Stimulated activated CD4-positive, alpha-beta T cell treated with anti-CD3 and anti-CD28 coated beads, Interleukin-12 subunit alpha, Interleukin-12 subunit beta, amount 100 ng/mL, for 24 hours (primary cell): ENCODE results near the gene RFTN1.
"Not testable (repeated sequence)": the region's sequence is repeated elsewhere in the genome, so short reads cannot be mapped to it uniquely, and the experiment has no call there.

ENCODE experiments used
- DNase-seq, 2 experiments: peaks; one replicate each; pipeline ENCODE4 v3.0.0-alpha.2; 2020; ENCODE audit warnings: low read depth in 2 of 2

The RFTN1 gene

DNA sequence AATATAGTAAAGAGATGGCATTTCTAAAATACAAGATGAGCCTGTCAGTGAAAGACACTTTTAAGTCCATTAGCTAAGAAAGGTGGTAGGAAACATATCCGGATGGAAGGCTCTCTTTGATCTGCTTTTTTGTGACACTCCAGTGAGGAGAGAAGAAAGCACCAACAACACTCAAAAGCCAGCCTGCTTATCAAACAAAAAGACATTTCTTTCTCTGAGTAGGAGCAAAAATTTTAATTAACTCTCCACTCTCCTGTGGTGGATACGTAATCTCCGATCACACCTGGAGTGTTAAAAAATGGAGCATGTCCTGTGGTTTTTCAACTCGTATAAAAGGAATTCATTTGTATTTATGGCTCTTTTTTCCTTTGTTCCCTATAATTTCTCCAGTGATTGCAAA lies 183.1 kb downstream of the RFTN1 start:
- no peak for DNase-seq

DNA sequence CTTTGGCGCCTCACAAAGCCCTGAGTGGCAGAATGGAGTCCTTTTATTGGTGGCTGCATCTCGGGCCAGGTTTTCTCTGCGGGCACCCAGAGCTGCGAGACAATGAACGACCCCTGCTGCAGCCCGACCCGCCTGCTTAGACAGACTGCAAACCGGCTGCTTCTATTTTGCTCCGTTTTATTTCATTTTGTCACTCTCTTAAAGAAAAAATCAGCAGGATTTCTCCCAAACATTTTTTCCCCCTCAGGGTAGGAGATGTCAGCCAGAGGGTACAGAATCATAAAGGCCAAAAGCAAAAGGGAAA lies 183.7 kb downstream of the RFTN1 start:
- DNase-seq, result no peak

DNA sequence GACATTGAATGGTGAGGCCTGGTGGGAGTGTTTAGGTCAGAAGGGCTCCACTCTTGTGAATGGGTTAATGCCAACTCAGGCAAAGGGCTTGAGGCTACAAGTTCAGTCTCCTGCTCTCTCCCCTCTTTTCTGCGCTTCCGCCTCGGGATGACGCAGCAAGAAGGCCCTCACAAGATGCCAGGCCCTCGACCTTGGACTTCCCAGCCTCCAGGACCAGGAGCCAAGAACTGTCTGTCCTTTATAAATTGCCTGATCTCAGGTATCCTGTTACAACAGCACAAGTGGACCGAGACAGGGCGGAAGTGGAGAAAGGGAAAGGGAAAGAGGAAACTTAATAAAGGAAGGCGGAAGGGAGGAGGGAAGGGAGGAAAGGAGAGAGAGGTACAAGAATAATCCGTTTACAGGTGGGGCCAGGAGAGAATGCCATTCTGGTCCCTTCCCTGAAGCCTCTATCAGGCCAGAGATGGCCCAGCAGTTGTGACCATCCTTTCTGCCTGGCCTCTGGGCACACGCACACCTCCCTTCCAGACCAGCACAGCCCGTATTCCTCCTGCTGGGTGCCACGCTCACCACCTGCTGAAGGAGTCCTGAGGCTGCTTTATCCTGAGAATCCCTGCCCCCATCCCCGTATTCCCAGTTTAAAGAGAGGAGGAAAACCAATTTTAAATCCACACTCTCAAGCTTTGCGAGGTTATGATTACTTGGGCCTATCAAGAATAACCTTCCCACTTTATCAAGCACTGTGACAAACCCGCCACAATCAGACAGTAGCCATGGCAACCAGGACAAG lies 184.3 kb downstream of the RFTN1 start:
- DNase-seq, result no peak

DNA sequence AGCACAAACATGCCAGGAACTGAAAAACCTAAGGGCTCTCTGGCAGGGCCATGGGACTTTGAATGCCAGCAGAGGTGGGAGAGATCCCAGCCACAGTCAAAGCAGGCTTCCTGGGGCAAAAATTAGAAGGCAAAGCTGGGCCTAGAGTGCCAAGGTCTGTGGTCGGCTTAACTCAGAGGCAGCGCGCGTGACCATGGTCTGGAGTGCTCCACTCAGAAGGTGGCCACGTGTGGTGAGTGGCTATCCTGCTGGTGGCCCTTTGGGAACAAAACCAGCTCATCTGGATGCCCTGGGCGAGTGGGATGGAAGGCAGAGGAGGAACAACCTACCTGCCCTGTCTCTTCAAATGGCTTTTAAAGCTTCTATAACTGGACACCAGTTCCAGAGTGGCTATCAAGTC lies 185.4 kb downstream of the RFTN1 start:
- no peak for DNase-seq

DNA sequence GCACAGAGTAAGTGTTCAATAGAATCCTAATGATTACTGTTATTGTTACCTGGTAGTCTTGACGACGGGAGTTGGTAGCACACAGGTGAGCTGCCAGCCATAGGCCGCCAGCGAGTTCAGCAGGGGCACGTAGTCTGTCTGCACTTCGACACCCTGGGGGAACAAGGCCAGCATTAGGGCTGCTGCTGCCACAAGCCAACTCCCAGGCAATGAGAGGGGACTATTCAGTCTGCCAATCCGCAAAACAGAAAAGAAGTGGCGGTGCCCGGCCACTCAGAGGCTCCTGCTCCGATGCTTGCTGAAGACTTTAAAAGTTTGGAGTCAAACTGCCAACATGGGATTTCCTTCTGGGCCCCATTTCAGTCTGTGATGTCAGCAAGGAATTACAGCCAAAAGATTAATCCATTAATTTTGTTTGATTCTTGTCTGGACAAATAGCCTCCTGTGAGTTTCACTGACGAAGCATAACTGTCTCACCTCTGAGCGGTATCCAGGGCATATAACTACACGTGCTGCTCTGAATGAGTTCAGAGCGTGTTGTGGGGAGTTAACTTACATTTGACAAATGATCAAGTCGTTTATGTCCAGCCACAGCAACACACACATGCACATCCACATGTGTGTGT lies 186.7 kb downstream of the RFTN1 start:
- no peak for DNase-seq

DNA sequence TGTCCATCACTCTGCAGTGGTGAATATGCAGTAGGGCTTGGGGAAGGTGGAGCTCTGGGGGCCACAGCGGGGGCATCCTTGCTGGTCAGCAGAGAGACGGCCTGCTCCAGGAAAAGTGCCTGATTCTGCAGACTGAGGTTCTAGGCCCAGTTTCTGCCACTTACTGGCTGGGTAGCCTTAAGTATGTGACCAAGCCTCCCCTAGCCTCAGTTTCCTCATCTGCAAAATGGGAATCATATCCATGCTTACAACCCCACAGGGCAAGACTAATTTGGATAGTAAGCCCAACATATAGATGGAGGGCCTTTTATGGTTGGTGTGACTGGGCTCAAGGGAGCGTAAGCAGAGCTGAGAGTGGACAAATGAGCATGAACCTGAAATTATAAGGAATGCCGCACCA lies 187.6 kb downstream of the RFTN1 start:
- no peak for DNase-seq

DNA sequence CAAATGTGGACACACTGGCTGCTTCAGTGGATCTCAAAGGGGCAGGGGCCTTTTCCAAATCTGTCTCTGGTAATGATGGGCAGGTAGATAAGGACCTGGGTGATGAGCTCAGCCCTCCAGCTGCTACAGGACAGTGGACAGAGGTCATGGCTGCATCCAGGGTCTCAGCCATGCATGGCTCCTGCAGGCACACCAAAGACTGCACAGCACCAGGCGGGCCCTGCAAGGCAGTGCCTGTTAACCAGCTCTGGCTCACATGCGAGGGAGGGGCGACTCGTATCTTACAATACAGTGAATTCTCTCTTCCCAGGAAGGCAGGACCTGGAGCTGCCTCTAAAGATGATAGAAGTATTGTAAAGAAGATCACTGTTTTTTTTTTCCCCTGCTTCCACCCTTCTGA lies 189.8 kb downstream of the RFTN1 start:
- no peak for DNase-seq

DNA sequence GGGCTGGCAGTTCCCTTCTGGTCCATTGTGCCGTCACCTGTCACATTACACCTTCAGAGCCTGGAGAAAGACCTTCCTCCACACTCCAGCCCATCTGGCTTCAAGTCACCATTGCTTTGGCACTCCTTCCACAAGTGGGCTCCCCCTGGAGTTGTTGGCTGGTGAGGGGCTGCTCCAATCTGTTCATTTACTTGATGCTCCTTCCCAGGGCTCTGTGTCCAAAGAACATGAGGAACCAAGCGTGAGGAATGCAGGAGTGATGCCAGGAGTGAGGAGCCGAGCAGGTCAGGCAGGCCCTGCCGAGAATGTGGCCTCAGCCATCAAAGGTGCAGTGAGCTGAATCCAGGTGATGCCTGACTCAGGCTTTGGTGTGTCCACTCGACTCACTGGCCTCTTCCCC lies 191.3 kb downstream of the RFTN1 start:
- DNase-seq, result no peak

DNA sequence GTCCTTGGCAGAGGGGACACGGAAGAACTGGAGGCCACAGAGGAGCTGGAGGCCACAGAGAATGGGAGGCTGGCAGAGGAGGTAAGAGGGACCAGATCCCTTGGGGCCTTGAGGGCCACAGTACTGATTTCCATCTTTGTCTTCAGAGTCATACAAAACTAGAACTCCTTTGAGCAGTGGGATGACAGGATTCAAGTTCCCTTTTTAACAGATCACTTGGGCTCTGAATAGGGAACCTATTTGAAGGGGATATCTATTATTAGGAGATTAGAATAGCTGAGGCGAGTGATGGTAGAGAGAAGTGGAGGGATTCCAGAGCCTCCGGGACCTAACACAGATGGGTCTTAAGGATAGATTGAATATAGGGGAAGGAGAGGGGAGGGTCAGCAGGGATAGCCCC lies 192.8 kb downstream of the RFTN1 start:
- DNase-seq, result no peak

DNA sequence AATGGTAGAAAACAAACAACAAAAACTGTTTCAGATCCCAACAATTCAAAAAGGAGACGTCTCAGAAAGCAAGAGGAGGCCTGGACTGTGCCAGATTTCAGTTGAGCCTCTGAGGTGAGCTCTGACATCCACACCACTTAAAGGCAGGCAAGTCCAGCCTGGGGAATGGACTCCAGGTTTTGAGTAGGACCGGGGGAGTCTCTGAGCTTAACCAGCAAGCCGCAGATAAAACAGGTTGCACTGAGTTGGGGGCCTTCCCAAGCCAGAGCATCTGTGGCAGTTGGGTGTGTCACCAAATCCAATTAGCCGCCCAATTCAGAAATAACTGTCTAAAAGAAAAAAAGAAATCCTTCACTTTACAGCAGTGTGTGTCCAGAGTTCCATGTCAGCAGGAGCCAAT lies 193.8 kb downstream of the RFTN1 start:
- DNase-seq, result no peak

DNA sequence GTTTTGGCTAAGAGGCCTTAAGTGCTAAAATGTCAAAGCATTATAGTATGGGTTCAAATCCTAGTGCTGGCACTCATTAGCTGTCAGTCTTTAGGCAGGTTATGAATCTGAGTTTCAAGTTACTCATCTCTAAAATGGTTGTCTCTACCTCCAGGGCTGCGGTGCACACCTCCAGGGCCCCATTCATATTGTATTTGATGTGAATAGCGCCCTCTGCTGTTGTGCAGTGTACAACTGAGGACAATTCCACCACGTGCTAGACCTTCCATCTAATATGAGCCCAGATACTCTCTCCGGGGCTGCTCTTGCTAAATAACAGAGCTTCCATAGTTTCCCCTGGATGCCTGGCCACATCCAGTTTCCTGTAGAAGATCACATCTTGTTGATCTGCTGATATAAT lies 194.2 kb downstream of the RFTN1 start:
- peak; percentile 66 to 80 for DNase-seq

DNA sequence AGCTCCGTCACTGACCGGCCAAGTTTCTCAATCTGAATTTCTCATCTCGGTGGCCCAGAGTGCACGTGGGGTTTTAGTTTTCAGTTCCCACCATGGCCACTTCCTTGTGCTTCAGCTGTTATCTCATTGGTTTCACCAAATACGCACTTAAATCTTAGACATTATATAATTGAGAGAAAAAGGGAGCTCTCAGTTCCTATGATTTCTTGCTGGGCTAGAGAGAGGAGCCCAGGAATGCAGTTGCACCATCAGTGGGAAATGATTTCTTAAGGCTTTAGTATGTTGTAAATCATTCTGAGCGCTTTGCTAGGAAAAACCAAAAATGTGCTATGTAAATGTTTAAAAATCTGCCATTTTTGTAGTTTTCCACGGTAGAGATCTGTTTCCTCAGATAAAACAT lies 195.3 kb downstream of the RFTN1 start:
- DNase-seq, result no peak

DNA sequence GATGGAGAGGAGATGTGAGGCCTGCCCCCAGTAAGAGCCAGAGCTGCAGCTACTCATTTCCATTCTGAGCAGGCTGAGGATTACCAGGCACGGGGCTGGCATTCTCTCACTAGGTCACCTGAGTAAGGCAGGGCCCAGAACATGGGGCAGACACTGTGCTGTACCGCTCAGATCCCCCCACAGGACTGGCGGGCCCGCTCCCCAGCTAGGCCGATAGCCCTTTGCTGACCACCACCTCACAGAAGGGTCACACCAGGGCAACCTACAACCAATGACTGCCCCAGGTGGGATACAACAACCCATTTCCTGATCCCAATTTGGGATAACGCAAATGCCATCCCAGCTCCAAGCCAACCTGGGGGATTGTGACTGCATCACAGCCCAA lies 195.9 kb downstream of the RFTN1 start:
- no peak for DNase-seq

DNA sequence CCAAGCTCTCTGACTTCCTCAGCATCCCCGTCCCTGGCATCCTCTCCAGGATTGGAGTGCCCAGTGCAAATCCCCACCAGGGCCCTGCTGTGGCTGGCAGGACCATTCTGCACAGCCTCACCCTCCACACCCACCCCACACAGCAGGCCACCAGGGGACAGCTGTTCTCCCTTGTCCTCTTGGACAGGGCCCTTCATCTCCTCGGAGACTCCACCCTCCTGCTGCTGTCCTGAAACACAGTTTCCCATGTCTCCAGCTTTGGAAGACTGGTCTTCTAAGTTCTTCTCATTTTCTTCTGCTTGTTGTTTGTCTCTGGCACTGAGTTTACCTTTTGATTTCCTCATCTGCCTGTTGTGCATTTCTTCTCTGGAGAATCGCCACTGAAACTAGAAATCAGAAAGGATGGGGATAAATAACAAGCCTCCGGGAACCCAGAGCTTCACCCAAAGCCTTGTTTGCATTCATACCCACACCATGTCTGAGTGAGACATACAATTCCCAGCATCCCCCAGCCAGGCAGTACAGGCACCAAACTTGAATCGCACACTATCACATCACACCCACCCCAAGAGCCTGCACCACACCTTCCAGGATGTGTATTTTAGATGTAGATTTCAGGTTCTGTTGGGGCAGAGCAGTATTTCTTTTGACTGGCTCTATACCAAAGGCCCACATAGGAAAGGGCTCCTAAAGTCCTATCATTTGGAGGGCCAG lies 196.5 kb downstream of the RFTN1 start:
- DNase-seq, result no peak

DNA sequence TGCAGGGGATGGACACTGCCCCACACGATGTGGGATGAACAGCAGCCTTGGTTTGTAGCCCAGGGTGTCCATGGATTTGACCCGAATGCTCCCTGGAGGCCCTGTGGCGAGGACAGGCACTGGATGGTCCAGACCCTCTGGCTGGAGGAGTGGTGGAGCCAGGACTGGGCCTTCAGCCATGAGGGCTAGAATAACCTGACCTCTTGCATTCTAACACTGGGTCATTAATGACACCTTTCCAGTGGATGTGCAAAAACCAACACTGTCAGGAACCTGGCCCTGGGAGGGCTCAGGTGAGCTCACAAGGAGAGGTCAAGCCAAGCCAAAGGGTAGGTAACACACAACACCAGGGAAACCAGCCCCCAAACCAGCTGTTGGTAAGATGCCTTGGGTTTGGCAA lies 197.1 kb downstream of the RFTN1 start:
- no peak for DNase-seq

DNA sequence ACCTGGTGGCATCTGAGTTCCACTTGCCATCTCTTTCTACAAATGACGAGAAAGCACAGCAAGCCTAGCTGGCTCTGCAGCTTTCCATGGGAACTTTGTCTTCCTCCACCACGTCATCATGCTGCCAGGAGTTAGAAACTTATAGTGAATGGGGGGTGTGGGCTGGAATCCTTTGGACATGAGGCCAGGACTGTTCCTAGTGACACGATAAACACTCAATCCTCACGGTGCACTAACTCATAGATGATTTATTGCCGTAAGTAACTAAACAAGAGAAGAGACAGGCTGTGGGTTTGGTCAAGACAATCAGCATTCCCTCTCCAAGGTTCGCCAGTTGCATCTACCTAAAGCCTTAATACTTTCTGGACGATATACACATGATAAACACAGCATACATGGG lies 197.9 kb downstream of the RFTN1 start:
- no peak for DNase-seq

DNA sequence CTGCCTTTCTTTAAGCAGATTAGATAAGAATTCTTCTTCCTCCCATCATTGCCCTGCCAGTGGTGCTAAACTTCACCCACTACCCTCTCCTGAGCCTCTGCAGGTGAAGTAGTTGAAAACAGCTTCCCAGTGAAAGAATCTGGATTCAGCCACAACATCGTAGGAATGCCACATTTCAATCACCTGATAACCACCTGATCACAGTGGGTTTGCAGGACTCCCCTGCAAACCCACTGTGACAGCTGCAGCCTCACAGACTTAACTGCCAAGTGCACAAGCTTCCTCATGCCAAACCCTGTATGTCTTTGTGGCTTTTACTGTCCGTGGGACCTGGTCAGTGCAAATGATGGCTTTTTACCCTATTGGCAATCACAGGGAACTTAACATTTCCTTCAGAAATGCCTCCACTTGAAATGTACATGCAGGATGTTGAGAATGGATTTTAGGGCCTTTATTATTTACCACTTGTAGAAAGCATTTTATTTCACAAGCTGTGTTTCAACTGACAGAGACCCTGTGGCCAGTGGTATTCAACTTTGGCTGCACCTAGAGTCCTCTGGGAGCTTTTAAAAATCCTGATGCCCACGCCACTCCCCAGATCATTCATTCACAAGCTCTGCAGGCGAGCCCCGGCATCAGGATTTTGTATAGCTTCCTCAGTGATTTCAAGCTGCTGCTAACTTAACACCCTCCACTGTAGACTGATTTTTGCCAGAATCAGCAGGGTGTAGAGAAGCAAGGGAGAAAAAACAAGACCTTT lies 199.4 kb downstream of the RFTN1 start:
- DNase-seq, result no peak

DNA sequence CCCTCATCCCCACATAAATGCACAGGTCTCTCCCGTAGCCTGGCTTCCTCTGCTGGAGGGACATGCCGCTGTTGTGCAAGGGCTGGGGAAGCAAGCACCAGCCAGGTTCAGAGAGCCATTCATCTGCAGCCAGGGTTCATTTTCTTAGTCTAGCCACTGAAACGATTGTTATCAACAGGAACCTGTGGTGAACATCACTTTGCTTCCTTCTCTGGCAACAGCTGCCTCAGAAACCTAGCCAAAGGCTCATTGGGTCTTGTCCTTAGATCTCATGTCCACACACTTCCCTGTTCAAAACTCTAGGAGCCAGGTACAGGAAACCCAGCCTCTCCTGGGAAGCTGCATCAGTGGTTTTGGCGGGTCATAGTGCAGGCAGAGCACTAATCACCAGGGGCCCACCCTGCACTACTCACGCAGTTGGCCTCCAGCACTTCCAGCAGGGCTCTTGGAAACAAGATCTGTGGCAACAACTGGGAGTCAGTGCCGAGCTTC lies 201.5 kb downstream of the RFTN1 start:
- DNase-seq, result no peak

DNA sequence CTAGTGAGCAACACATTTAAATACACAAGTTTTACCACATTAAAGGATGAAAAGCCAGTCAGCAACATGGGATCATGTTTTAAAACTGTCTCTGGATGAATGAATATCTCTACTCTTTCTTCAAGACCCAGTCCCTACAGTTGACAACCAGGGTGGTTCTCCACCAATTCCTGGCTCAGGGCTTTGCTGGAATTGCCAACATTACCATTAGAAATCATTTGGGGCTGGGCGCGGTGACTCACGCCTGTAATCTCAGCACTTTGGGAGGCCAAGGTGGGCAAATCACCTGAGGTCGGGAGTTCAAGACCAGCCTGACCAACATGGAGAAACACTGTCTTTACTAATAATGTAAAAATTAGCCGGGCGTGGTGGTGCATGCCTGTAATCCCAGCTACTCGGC lies 203.0 kb downstream of the RFTN1 start:
- not testable (repeated sequence) for DNase-seq

DNA sequence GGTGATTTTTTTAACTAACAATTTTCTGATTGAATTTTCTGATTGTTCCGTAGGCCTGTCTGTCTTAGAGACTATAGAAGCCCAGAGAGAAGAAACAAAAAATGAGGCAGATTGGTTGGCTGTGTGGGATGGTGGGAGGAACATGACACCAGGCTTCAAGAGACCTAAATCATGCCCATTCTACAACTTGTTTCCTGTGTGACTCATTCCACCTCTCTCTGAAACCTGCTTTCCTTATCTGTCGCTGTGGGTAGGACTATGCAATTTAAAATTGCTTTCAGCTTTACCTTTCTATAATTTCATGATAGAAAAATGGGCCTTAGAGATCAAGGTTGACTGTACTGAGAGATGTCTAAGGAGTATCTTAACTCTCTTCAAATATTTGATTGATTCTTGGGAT lies 203.9 kb downstream of the RFTN1 start:
- DNase-seq, result no peak

DNA sequence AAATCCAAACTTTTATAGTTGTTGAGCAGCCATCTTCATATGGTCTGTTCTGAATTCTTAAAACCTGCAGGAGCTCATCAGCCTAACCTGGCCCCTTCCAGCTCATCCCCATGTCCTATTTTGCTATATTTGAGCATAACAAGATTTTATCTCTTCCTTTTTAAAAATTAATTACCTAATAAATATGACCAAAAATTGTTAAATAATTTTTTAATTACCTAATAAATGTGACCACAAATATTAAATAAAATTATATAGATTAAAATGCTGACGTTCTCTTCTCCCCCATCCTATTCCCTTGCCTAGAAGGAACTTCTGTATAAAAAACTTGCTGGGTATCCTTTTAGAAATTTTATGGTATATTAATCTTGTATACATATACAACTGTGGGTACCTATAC lies 204.8 kb downstream of the RFTN1 start:
- DNase-seq, result no peak

DNA sequence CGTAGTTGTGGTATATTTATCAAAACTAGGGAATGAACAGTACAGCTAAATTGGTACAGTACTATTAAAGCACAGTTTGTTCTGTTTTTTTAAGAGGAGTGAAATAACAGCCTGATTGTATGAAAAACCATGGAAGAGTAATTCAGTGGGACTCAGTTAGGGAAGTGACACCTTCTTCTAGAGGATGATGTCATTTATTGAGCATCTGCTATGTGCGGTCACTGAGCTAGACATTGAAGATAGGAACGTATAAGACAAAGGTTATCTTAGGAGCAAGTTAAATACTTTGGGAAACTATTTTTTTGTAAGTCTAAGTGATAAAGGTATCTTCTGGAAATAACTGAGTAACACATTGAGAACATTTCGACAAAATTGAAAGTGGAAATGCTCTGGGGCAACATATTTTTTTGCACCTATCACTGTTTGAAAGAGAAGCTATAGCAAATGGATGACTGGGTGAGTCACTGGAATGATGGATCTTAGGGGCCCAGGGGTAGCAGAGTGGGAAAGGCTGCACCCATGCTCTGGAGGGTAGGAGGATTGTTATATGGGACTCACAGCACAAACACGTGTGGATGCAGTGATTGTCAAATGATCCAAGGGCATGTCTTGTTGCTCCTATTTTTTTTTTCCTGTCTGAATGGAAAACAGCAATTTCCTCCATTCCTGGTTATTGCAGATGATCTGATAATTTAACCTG lies 205.5 kb downstream of the RFTN1 start:
- no peak for DNase-seq
